NCI-H2081 (cell line): ENCODE data around the gene CTNNA2.

Experiments used
- DNase-seq, 2 experiments: peaks; one replicate each; lab custom pipeline; 2025; lab: John Stamatoyannopoulos, UW

CTNNA2 gene

DNA sequence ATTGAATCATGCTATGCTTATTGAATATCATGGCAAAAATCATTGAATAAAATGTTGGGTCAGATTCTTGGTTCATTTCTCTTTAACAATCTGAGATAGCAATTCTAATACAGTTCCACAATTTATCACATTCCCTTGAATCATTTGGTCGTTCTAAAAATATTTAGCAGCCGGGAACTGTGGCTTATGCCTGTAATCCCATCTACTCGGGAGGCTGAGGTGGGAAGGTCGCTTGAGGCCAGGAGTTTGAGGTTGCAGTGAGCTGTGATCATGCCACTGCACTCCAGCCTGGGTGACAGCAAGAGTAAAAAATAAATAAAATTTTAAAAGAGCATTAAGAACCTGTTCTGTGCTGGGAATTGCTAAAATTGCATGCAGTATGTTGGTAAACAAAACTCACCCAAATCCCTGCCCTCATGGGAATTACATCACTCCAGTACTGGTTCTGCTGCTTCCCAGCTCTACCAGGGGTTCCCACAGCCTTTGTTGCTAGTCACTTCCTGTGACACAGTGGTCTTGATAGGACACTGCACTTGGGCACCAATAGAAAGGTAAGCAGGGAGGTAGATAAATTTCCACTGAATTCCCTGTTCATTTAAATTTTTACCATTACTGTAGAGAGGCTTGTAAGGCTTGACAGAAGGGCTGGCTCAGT, 200.4 kb downstream of the CTNNA2 start:
- DNase-seq = no peak

DNA sequence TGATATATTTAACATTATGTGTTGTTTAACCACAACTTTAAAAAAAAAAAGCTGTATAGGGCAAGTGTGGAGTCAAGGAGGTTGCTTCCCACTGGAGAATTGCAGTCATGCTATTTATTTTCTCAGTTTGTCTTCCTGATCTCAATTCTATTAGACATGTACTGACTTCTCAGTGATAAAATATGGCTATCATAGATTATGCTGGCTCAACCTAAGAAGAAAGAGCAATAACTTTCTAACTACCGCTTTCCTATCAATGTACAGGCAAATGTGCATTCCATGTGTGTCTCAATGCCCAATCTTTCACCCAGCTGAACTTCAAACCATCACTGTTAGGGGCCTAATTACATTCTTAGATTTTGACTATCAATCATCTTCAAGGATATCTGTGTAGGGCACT, 201.4 kb downstream of the CTNNA2 start:
- DNase-seq = no peak

DNA sequence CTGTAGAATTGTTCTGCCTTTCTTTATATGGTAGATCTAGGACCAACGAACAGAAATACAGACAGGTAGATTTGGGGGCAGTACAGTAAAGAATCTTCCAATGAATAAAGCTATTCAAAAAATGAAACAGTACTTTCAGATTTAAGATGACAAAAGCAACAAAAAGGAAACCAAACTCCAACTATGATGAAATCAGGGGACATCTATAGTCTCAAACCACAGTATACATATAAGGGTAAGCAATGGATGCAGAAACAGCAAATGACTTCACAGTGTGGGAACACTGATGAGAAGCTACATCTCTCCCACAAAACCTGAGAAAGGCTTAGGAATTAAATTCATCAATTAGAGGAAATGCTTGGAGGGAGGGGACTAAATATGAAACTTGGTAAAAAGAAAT, 202.5 kb downstream of the CTNNA2 start:
- DNase-seq = no peak

DNA sequence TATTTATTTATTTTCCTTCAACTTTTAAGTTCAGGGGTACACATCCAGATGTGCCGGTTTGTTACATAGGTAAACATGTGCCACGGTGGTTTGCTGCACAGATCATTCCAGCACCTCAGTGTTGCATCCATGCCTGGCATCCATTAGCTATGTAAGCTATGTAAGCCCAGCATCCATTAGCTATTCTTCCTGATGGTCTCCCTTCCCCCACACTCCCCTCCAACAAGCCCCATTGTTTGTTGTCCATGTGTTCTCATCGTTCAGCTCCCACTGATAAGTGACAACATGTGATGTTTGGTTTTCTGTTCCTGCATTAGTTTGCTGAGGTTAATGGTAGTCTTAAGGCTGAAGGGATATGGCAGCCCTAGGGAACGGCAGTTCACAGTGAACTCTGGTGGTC, 203.4 kb downstream of the CTNNA2 start:
- no peak for DNase-seq

DNA sequence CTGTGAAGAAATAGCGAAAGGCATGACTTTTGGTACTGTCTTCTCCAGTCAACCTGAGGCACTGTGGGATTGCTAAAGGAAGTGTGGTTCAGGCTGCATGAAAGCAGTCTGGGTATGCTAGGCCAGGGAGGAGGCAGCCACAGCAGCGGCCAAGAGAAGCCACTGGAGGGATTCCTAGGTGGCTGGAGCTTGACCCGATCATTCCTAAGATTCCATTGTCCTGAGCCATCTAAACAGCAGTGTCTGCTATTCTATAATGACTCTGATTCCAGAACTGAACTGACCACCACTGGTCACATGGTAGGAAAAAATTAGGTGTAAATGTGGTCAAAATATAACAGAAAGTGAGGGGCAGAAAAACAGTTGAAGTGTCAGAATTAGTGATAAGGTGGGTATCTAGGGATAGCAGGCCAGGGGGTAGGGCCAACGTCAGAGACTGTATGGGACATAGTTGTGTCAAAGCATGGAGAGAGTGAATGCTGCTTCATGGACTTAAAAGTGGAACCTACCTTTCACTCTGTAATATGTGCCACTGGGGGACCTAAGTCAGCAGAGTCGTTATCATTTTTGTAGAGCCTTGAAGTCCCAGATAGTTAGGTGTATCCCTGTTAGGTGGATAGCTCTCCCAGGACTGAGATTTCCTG, 204.6 kb downstream of the CTNNA2 start:
- no peak for DNase-seq

DNA sequence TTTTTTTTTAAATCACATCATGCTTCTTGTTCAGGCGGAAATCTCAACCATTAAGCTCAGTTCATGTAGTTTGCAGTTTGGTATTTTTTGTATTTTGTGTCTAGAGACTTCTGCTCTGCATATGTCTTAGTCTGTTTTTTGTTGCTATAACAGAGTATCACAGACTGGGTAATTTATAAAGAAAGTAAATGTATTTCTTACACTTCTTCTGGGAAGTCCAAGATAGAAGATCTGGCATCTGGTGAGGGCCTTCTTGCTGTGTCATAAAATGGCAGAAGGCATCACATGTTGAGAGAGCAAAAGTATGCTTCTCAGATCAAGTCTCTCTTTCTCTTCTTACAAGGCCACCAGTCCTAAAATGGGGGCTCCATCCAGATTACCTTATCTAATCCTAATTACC, 208.2 kb downstream of the CTNNA2 start:
- no peak for DNase-seq

DNA sequence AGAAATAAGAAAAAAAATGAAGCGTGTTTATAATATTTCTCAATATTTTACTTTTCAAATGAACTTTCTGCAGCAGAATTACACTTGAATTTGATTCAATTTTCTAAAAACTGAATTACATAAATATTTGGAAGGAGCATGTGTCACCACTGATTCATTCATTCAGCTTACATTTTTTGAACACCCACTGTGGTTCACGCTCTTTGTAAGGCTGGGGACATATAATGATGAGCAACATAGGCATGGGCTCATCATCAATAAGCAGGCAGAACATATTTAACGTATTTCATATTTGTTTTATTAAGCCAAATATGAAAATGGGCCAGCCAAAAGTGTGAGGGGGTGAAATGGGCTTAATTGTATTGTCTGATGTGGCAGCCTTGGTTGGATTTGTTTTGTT, 209.1 kb downstream of the CTNNA2 start:
- no peak for DNase-seq

DNA sequence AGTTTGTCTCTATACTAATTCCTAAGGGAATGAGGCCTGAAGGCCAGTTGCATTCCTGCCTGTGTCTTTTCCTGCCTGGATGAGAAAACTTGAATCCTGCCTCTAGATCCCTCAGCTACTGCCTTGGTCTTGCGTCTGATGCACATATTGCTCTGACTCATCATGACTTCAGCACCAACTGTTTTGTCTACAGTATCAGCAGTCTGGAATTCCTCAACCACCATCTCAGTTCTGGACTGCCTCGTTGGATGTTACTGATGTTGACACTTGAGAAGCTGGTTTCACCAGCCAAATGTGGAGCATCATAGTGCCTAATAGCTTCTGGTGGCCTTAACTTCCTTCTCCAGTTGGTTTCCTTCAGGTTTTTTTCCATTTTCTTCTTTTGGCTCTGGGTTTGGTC, 211.0 kb downstream of the CTNNA2 start:
- DNase-seq = no peak

DNA sequence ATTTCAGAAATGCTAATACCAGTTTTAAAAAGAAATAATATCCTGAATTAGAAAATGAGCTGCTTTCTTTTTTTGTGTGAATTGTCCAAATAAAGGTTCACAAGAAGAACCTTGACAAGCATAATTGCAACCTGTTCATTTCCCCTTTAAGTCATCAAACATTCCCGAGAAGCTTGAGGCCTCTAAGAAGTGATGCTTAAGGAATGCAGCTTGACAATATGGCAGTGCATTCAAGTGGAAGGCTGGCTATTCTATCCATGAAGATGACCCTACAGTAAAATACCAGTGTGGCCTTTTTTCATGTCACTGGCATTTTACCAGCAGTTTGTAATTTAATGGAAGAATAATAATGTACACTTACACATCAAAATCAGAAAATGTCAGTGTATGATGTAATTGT, 216.7 kb downstream of the CTNNA2 start:
- no peak for DNase-seq

DNA sequence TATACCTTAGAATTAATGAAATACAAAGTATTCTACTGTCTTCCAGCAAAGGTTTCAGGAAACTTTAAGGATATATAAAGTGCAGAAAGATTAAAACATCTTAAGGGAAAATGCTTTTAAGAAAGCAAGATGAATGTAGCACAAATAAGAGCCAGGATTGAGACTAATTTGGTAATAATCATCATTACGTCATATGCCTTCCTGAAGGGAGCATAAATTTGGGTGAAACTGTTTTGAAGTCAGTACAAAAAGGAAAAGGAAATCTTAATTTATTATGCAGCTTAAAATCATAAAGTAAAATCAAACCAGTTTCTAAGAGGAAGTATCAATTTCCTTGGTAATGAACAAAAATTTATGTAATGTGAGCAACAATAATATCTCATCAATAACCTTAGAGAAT, 221.7 kb downstream of the CTNNA2 start:
- DNase-seq = no peak

DNA sequence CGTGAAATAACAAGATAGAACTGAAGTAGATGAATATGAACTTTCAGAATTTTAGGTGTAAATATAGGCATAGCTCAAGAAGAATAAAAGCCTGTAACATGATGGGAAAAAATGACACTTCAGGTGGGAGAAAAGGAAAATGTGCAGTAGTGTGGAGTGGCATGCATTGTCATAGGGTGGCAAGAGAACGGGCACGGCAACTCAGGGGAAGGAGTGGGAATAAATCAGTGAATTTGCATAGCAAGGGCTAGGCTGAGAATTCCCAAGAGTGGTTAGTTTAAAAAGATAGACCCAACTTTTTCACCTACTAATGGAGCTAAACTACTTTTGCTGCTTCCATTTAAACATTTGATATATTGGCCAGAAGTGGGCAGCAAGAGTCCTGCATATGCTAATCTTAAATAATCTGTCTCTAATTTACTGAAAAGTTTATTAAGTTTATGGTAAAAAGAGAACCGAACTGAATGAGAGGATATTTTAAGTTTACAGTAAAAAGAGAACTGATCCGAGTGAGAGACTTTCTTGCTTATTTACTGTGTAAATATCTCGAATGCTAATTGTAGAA, 228.1 kb downstream of the CTNNA2 start:
- DNase-seq = no peak

DNA sequence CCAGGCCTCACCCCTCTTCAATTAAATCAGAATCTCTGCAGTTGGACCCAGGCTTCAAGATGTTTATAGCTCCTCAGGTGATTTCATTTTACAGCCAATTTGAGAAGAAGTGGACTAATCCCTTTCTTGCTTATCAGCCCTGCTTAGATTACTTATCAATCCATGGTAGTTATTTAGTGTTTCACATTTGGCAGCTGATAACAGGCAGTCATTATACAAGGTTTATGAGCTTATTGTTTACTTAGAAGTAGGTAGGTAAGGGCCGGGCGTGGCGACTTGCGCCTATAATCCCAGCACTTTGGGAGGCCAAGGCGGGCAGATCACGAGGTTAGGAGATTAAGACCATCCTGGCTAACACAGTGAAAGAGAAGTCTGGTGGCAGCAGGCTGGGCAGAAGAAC, 237.5 kb downstream of the CTNNA2 start:
- no peak for DNase-seq

DNA sequence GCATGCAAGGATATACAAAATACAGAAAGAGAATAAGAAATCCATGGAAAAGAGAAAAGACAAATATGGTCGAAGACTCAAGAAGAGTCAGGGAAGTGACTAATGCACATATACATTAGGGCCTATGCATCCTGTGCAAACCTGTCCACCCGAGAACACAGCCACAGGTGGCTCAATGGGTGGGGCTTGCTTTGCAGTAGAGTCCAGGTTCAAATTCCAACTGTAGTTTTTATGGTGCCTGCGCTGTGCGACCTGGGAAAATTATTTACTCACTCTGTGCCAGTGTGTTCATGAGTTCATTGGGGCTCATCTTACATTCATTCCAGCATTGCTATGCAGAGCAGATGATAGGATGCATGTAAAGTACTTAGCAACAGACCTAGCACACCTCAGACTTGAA, 244.7 kb downstream of the CTNNA2 start:
- no peak for DNase-seq

DNA sequence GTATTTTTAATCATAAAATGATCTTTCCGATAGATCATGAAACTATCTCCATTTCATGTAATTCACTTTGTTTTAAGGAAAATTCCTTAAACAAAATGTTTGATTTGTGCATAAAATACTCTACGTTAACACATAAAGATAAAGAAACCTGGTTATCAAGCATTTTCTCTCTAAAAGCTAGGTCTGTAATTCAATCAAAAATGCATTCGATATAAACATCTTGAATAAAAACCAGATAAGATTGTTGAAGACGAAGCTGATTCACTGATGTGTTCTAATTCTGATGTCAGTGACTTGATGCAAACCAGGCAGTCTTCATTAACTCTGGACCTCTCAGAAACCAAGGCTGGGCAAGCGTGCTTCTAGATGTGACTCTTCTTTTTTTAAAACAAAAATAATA, 245.2 kb downstream of the CTNNA2 start:
- no peak for DNase-seq

DNA sequence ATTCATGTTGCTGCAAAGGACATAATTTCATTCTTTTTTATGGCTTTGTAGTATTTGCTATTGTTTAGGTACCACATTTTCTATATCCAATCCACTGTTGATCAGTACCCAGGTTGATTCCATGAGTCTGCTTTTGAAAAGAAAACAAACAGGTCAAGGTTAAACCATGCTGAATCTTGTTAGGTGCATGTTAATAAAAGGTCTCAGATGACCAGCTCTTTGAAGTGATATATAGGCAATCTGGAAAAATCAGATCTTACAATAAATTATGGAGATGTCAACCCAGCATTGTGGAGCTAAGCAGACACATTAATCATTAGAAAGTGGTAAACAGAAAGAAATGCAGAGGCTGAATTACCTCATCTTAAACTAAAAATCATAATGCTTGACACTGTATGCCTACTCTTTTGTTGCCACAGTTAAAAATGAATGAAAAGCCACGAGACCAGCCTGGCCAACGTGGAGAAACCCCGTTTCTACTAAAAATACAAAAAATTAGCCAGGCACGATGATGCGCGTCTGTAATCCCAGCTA, 246.0 kb downstream of the CTNNA2 start:
- DNase-seq = no peak

DNA sequence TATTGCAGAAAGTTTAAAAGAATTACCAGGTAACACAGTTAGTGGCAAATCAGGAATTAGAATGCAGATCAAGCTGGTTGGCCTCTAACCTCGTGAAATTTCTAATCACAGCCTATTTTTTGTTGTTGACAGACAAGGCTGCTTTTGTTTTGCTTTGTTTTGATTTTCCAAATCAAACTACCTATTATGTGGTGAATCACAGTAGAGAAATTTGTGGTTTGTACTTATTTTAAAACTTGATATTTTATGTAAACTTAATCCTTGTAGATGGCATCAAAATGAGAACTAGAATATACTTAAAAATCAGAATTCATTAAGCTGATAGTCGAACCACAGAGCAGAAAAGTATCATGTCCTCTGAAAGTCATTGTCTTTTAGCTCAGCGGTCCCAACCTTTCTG, 258.1 kb downstream of the CTNNA2 start:
- no peak for DNase-seq

DNA sequence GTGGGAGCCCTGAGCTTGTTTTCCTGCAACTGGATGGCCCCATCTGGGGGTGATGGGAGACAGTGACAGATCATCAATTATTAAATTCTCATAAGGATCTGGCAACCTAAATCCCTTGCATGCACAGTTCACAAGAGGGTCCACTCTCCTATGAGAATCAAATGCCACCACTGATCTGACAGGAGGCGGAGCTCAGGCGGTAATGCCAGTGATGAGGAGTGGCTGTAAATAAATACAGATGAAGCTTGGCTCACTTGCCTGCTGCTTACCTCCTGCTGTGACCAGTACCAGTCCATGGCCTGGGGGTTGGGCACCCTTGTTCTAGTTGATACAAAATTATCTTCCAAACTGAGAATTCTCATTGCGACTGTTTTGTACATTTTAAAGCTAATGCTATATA, 258.6 kb downstream of the CTNNA2 start:
- DNase-seq = no peak

DNA sequence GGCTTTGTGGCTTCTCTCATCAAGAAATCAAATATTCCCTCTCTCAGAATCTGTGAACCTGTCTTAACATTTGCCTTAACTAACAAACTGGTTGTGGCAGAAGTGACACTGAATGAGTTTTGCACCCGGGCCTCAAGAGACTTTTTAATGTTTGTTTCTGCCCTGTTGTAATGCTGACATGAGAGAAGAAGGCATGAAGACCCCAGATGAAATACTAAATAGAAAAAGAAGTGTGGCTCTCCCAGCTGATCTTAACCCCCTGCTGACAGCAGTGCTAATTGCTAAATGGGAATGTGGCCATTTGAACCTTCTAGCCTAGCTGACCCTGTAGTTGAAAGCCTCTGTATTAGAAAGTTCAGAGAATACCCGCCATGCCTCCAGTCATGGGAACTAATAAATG, 261.2 kb downstream of the CTNNA2 start:
- no peak for DNase-seq

DNA sequence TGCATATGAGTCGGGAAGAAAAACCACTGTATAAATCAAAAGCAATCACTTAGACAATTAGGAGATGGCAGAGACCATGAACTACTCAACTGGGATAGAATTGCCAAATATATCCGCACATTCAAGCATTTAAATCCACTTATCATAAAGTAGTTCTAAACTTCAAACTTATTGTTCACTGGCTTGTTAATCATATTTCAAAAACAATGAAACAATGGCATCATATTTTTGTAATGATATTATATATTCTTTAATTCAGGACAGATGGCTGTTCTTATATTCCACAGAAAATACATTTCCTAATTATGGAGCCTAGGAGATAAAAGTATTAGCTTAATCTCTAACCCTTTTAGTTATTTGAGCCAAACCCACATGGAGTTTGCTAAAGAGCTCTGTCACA, 263.6 kb downstream of the CTNNA2 start:
- no peak for DNase-seq

DNA sequence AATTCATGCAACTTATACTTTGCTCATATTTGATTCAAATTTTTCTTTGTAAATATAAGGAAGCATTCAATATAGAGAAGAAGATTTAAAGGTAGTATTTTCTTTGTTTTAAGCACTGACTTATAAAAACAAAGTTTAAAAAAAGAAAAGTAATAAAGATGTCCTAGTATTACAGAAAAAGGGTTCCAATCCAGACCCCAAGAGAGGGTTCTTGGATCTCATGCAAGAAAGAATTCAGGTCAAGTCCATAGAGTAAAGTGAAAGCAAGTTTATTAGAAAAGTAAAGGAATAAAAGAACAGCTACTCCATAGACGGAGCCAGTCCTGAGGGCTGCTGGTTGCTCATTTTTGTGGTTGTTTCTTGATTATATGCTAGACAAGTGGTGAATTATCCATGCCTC, 267.9 kb downstream of the CTNNA2 start:
- DNase-seq = no peak

DNA sequence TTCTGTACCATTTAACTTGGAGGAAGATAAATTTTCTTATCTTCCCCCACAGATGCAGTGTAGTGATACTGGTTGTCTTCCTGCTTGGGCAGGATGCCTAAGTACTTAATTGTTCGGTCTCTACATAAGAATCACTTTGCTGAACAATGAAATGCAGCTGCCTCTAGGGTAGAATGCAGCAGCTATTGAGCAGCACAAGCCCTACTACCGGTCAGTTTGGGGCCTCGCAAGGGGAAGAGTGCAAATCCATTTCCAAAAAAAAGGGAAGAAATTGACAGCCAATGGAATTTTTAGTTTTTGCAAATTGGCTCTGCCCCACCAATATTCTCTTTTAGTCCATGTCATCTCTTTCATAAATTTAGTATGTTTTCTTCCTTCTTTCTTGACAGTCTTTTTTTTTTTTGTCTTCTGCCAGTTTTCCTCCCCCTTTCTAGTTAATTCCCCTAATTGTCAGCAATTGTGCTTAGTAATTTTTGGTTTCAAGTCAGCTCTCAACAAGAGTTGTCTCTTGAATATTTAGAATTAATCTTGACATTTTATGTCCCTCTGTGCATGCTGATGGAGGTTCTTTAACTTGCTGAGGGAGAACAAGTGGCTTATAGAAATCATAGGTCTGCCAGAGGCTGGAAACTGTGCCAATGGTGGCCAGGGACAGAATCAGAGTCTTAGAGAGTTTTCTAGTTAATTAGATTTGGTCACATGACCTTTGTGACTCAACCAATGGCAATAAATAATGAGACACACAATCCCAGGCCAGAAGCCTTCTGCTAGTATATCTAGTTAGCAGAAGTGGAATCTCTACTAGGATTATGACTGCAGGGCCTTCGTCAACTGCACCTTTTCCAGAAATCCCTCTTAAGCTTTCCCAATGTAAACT, 270.0 kb downstream of the CTNNA2 start:
- no peak for DNase-seq

DNA sequence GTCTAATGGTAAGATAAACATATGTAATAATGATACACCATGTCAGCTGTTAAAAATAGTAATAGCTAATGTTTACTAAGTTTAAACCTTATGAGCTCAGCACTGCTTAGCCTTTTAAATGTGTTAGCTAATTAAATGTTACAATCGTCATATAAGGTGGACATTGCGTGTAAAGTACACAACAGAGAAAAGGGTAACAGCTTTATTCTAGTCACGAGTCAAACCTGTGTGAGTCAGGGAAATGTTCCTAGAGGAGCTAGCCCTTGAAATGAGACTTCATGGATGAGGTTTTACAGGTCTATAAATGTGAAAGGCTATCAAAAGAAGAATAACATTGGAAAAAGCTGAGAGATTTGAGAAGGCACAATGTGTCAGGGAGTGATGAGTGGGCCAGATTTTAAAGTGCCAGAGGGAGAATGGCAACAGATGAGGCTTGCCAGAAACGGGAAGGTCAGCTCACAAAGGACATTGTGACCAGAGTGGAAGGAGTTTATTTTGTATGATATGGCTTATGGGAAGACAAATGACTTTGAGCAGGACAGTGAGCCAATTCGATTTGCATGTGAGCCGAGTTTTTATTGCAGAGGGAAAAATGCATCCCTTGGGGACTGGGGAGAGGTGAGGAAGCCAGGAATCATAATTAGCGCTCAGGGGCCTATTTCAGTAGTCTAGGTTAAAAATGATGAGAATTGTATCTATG, 276.3 kb downstream of the CTNNA2 start:
- DNase-seq = peak in 1 of 2 experiments; percentile 48
